Stimulated activated naive CD8-positive, alpha-beta T cell treated with anti-CD3 and anti-CD28 coated beads, Interleukin-15, Interleukin-2, amounts not matched to agents 100 U/mL and 50 U/mL, for 24 hours (primary cell): Measurements from ENCODE around the gene PGR.
"Not testable (repeated sequence)": the region's sequence is repeated elsewhere in the genome, so short reads cannot be mapped to it uniquely, and the experiment has no call there.

Experiments used
- ATAC-seq: fragments of 150-1000 bp; cut with Tn5 transposase; one replicate; pipeline ENCODE4 v1.10.0; 2021
- DNase-seq: peaks from one replicate; pipeline ENCODE4 v3.0.0; 2021

Gene PGR

GRCh38 chr11:101082813-101083212, 46.8 kb downstream of the PGR start:
- ATAC-seq (no peak), DNase-seq (no peak)

- DNase-seq (no peak), ATAC-seq (no peak)
These were observed 65.9 kb downstream of the PGR start for GRCh38 chr11:101063706-101064105.

- ATAC-seq = no peak
- DNase-seq = no peak
These were observed 68.0 kb downstream of the PGR start for GRCh38 chr11:101061606-101062005.

- no peak for DNase-seq
- no peak for ATAC-seq
These were observed 70.3 kb downstream of the PGR start for GRCh38 chr11:101059331-101059730.

- DNase-seq (no peak), ATAC-seq (no peak)
These were observed 76.1 kb downstream of the PGR start for GRCh38 chr11:101053492-101053891.

GRCh38 chr11:101051677-101052076, 77.9 kb downstream of the PGR start:
- ATAC-seq (no peak), DNase-seq (no peak)

- DNase-seq (no peak), ATAC-seq (no peak)
These were observed 79.8 kb downstream of the PGR start for GRCh38 chr11:101049813-101050212.

- ATAC-seq (no peak), DNase-seq (no peak)
These were observed 80.5 kb downstream of the PGR start for GRCh38 chr11:101049123-101049522.

- ATAC-seq (no peak), DNase-seq (no peak)
These were observed 81.1 kb downstream of the PGR start for GRCh38 chr11:101048479-101048878.

- ATAC-seq (no peak), DNase-seq (no peak)
These were observed 82.7 kb downstream of the PGR start for GRCh38 chr11:101046947-101047346.

- DNase-seq (no peak), ATAC-seq (no peak)
These were observed 84.2 kb downstream of the PGR start for GRCh38 chr11:101045415-101045814.

GRCh38 chr11:101043940-101044339, 85.7 kb downstream of the PGR start:
- no peak for ATAC-seq

GRCh38 chr11:101035872-101036271, 93.7 kb downstream of the PGR start:
- DNase-seq = no peak
- ATAC-seq = no peak

More at GRCh38 chr11:101043940-101044339, 85.7 kb downstream of the PGR start:
- no peak for DNase-seq

- ATAC-seq (no peak), DNase-seq (no peak)
These were observed 95.5 kb downstream of the PGR start for GRCh38 chr11:101034076-101034475.

GRCh38 chr11:101032991-101033390, 96.6 kb downstream of the PGR start:
- no peak for DNase-seq
- ATAC-seq = no peak

- ATAC-seq (no peak), DNase-seq (no peak)
These were observed 97.9 kb downstream of the PGR start for GRCh38 chr11:101031713-101032112.

- no peak for ATAC-seq
- no peak for DNase-seq
These were observed 98.9 kb downstream of the PGR start for GRCh38 chr11:101030692-101031091.

GRCh38 chr11:101030015-101030414, 99.6 kb downstream of the PGR start:
- DNase-seq = no peak
- no peak for ATAC-seq

GRCh38 chr11:101028644-101029043, 101.0 kb downstream of the PGR start:
- ATAC-seq (no peak), DNase-seq (no peak)

- ATAC-seq (no peak), DNase-seq (no peak)
These were observed 107.4 kb downstream of the PGR start for GRCh38 chr11:101022256-101022655.

GRCh38 chr11:101019870-101020269, 109.7 kb downstream of the PGR start:
- ATAC-seq (no peak), DNase-seq (no peak)

GRCh38 chr11:101014600-101015285, 114.9 kb downstream of the PGR start:
- DNase-seq (no peak), ATAC-seq (no peak)

GRCh38 chr11:101013702-101014101, 115.9 kb downstream of the PGR start:
- DNase-seq, ATAC-seq: not testable (repeated sequence)

- ATAC-seq (no peak), DNase-seq (no peak)
These were observed 117.7 kb downstream of the PGR start for GRCh38 chr11:101011881-101012280.

GRCh38 chr11:101010899-101011298, 118.7 kb downstream of the PGR start:
- ATAC-seq = no peak
- no peak for DNase-seq
